T-helper 2 cell (primary cell): ENCODE results near the gene CEBPE.

Source experiments
- DNase-seq, 5 experiments: peaks; one replicate each; pipeline versions ENCODE4 v3.0.0 to v3.0.0-alpha.2; 2012 to 2022
- total RNA-seq, 2 donors: gene quantifications; one replicate each; lab custom pipeline; 2026; lab: John Stamatoyannopoulos, UW

The CEBPE gene
- total RNA-seq: 0.31 to 0.94 reads per million in 2 donors

DNA sequence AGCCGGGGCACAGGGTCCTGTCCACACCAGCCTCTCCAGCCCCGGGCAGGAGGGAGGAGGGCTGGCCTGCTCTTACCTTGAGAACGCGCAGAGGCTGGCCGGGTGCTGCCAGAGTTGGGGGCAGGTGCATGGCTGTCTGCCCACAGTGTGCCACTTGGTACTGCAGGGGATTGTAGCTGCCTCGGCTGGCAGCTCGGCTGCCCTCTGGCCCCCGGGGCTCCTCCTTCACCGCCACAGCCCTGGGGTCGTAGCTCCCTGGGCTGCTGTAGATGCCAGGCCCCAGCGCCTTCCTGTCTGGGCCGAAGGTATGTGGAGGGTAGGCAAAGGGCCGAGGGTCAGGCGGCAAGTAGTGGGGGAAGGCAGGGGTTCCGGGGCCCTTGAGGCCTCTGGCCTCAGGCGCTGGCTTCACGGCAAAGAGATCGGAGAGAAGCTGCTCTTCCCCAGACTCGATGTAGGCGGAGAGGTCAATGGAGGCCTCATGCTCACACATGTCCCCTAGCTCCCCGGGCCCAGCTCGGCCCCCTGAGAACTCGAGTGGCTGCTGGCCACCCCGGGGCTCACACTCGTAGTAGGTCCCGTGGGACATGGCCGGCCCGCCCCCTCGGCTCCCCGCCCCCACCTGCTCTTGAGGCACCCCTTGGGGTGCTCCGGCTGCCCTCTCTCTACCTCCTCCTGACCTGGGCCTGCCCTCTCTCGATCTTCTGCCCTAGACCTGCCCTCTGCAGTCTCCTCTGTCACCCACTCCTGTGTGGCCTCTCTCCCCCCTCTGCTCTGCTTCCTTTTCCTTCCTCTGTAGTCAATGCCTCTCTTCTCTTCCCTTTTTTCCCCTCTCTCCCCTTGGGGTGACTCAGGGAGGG is at the start of gene CEBPE:
Gene CEBPE, minus strand, starts transcription at position 750 of the 857 bp plus-strand sequence. Its CDS starts 164 bp downstream, at position 586.
- DNase-seq: no peak

DNA sequence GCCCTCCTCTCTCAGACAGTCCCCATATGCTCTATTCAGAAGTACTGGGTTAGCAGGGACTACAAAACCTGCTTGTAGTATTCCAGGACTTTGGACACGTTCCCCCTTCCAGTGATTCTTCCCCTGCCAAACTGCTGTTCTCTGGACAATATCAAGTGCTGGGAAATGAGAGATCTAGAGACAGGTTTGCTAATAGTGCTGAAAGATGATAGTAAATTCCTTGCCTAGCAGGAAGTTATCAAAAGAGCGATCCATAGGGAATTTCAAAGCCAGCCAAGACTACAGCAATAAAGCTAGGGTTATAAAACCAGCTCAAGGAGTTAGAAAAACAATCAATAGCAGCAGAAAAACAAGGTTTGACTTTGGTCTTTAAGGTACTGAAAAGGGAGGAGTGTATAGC is 49.2 kb upstream of the CEBPE start:
- no peak for DNase-seq

GRCh38 chr14:23167116-23167847 is 48.2 kb upstream of the CEBPE start:
- no peak for DNase-seq

GRCh38 chr14:23164949-23165348 is 45.9 kb upstream of the CEBPE start:
- no peak for DNase-seq

DNA sequence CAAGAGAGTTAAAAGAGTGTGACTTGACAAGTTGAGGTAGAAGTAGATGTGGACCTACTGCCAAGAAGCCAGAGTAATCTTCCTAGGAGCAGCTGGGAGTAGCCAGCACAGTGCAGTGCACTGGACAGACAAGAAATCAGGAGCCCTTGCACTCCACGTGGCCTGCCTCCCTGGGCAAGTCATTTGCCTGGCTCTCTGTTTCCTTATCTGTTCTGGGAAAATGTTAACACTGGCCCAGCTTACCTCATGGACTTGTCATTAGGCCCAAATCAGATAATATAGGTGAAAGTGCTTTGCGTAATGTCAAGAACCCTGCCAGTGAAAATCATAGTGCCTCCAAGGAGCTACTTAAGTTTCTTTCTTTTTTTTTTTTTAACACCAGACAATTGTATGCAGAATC is 45.2 kb upstream of the CEBPE start:
- no peak for DNase-seq

DNA sequence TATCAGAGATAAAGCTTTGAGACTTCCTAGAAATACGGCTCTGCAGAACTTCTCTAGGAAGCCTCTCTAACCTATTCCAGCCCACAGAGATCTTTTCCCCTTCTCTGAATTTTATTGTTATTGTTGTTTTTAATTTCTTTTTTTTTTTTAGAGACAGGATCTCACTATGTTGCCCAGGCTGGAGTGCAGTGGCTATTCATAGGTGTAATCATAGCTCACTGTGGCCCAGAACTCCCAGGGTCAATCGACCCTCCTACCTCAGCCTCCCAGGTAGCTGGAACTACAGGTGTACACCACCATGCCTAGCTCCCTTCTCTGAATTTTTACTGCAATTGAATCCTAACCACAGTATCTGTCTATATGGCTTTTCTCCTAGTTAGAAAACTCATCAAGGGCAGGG is 44.8 kb upstream of the CEBPE start:
- no peak for DNase-seq

DNA sequence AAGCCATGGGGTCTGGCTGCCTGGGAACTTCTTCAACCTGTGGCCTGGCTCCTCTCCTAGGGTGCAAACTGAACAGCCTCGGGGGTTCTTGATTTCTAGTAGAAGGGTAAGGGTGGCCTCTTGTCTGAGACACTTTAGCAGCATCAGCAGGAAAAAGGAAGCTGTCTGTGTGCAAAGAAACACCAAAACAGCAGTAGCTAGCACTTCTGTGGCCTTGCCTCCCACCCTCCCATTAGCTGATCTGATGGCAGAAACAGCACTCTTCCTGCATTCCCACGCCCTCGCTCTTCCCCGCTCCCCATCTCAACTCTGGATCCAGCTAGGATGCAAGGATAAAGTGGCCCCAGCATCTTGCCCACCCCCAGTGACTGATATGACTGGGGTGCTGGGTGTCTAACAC is 43.7 kb upstream of the CEBPE start:
- DNase-seq: peak in 1 of 5 experiments; percentile 30

DNA sequence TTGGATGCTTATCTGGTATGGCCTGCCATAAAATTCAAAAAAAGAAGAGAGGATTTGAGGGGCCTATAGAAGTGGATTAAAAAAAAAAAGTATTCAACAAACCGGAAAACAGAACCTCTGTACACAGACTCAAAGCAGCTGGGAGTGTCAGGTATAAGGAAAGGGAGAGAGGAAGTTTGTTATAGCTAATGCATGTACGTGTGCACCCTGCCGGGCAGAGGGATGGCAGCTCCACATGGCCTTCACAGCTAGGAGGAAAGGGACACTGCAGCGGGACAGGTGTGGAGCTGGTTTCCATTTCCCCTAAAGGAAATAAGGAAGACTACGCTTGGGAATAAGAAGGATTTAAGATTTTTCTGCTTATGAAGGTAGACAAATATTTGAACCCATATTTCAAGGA is 43.0 kb upstream of the CEBPE start:
- DNase-seq: no peak

GRCh38 chr14:23160924-23161522 is 42.0 kb upstream of the CEBPE start:
- no peak for DNase-seq

DNA sequence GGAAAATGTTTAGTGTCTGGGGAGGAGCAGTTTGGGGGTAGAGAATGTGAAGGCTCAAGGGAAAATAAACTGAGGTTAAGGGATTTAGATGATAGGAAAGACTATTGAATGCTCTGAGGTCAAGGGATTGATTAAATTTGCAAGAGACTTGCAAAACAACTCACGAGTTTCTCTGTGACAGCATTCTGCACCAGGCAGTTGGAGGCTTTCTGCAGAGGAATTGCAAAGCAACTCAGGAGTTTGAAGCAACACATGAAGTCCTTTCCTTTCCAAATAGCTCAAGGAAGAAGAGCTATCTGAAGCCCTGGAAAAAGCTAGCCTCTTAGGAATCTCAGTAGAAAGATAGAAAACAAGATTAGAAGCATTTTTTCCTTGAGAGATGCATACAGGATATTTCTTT is 40.5 kb upstream of the CEBPE start:
- DNase-seq: no peak

GRCh38 chr14:23158779-23159178 is 39.7 kb upstream of the CEBPE start:
- DNase-seq: no peak

DNA sequence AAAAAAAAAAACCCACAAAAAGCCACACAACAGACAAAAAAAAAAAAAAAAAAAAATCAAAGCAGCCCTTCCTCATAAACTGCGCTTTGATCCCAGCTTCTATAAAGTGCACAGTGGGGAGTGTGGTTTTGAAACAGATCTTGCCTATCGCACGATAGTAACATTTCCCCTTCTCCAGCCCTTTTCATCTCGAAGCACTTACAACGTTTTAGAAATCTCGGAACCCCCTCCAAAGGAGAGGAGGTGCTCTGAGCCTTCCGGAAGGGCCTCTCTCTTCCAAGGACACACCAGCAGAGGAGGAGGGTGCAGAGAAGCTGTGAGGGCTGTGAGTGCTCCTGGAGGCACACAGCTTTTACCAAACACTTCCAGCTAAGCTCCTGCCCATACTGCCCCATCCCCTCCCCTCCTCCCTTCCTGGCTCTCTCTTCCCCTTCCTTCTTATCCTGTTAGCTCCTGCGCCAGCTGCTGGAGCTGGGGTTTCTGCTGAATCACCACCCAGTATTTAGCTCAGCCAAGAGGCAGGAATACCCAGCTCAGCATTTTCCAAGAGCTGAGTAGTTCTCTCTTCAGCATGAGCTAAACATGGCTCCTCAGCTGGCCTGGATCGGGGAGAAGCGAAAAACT is 36.0 kb upstream of the CEBPE start:
- DNase-seq: no peak

GRCh38 chr14:23153851-23154796 is 35.1 kb upstream of the CEBPE start:
- peak in 1 of 5 experiments; percentile 15 for DNase-seq

GRCh38 chr14:23151342-23151741 is 32.3 kb upstream of the CEBPE start:
- DNase-seq: no peak

DNA sequence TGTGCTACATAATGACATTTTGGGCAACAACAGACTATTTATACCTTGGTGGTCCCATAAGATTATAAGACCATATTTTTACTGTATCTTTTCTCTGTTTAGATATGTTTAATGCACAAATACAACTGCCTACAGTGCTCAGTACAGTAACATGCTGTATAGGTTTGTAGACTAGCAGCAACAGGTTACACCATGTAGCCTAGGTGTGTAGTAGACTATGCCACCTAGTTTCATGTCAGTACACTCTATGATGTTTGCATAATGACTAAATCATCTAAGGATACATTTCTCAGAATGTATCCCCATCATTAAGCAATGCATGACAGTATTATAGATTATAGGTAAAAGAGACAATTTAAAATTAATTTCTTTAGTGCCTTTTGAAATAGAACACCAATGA is 30.7 kb upstream of the CEBPE start:
- no peak for DNase-seq

DNA sequence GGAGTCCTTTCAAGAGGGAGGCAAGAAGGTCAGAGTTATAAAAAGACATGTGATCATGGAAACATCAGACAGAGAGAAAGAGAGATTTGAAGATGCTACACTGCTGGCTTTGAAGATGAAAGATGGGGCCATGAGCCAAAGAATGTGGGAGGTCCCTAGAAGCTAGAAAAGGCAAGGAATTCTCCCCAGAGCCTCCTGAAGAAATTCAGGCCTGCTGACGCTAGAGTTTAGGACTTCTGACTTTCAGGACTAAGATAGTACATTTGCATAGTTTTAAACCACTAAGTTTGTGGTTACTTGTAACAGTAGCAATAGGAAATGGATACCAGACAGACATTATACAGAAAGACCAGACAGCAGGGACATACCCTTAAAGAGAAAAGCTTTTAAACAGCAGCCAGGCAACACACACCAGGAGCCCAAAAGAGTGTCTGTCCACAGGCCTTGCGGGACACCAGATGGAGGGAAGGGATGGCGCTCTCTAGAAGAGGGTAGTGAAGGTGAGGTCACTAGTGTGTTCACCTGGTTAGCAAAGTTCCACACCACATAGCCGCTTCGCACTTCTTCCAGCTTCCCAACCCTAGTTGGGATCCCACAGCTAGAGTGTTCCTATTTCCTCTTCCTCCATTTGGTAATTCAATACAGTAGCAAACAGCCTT is 29.7 kb upstream of the CEBPE start:
- DNase-seq: no peak

DNA sequence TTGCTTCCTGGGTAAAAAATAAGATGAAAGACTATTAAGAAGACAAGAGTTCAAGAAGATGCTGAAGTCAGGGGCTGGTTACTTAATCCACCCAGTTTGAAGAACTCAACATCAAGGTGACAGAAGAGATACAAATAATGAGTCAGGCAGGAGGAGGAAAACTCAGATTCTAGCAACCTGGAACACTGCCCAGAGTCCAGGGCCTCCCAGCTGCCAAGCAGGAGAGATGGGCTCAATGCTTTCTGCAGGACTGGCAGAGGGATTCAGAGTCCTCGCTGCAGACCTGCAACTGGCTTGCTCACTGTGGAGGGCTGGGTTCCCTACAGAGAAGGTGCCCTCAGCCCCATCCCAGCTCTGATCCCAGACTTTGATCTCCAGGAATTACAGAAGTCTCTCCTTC is 28.6 kb upstream of the CEBPE start:
- no peak for DNase-seq

- no peak for DNase-seq
Observed at GRCh38 chr14:23146980-23147379, 27.9 kb upstream of the CEBPE start.

GRCh38 chr14:23146351-23146910 is 27.4 kb upstream of the CEBPE start:
- peak in 1 of 5 experiments; percentile 61 for DNase-seq

- DNase-seq: no peak
Observed at GRCh38 chr14:23145794-23146350, 26.8 kb upstream of the CEBPE start.

DNA sequence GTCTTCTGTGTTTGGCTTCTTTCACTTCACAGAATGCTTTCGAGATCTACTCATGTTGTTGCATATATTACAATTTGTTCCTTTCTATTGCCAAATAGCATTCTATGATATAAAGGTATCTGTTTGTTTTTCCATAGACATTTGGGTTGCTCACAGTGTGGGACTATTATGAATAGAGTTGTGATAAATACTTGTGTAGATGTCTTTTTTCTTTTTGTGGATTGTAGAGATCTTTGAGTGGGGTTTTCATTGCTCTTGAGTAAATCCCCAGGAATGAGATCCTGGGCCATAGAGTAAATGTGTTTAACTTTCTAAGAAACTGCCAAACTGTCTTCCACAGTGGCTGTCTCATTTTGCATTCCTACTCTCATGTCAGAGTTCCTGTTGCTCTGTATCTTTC is 24.9 kb upstream of the CEBPE start:
- no peak for DNase-seq
